ENCODE measurements around the gene KIF26A.
A peak's percentile ranks its signal among the peaks of the same experiment; 100 is the strongest.

Gene KIF26A

GRCh38 chr14:104212206-104213095 lies 74.1 kb downstream of the KIF26A start:
- no peak for DNase-seq

GRCh38 chr14:104213301-104214034 lies 75.1 kb downstream of the KIF26A start:
- DNase-seq, result no peak

GRCh38 chr14:104214431-104215218 lies 76.2 kb downstream of the KIF26A start:
- no peak for DNase-seq

- DNase-seq, result no peak
Measured at GRCh38 chr14:104215706-104216334, 77.4 kb downstream of the KIF26A start.

GRCh38 chr14:104216457-104216856 lies 78.1 kb downstream of the KIF26A start:
- no peak for DNase-seq

- DNase-seq, result no peak
Measured at GRCh38 chr14:104217486-104218360, 79.3 kb downstream of the KIF26A start.

GRCh38 chr14:104218361-104219180 lies 80.2 kb downstream of the KIF26A start:
- no peak for DNase-seq

GRCh38 chr14:104219731-104220214 lies 81.4 kb downstream of the KIF26A start:
- no peak for DNase-seq

GRCh38 chr14:104220215-104221070 lies 82.1 kb downstream of the KIF26A start:
- no peak for DNase-seq

GRCh38 chr14:104221071-104221625 lies 82.8 kb downstream of the KIF26A start:
- no peak for DNase-seq

- no peak for DNase-seq
Measured at GRCh38 chr14:104221636-104222369, 83.4 kb downstream of the KIF26A start.

- DNase-seq, result no peak
Measured at GRCh38 chr14:104222396-104223036, 84.1 kb downstream of the KIF26A start.

- DNase-seq, result no peak
Measured at GRCh38 chr14:104223101-104224041, 85.0 kb downstream of the KIF26A start.

- DNase-seq, result no peak
Measured at GRCh38 chr14:104224131-104224505, 85.7 kb downstream of the KIF26A start.

GRCh38 chr14:104224506-104225277 lies 86.3 kb downstream of the KIF26A start:
- DNase-seq, result peak; percentile 16

Data from T-helper 9 cell (primary cell).